GM21529 (cell line): ENCODE measurements around the gene AXDND1.
"Not testable (repeated sequence)": the region's sequence is repeated elsewhere in the genome, so short reads cannot be mapped to it uniquely, and the experiment has no call there.

Experiments used
- ATAC-seq: cut with Tn5 transposase; IDR thresholded peaks from one replicate; pipeline ENCODE4 v1.9.1; 2021; ENCODE audit not compliant: unreplicated experiment

The AXDND1 gene

GRCh38 chr1:179366093-179366800 lies 476 bp downstream of the AXDND1 start:
- ATAC-seq: peak; percentile 29

DNA sequence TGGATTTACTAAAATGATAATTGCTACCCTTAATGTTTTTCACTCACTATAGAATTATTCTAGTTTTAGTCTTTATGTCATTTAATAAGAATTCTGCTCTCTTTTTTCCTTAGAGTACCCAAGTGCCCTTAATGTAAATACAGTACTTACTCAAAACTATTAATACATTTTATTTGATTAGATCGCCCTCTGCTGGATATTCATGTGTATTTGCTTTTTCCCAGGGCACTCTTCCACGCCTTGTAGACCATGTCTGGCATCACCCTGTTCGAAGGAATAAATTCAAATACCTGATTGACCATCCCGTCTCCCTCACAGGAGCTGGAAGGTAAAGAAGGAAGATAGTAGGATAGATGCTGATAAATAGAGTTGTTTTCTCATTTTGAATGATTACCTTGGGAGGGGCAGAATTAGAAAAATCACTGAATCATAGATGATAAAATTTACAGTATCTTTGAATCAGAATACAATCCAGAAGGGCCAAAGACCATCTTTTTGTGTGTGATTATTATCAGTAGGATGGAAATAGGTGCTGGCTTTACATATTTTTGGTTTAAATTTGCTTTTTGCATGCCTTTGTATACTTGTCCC lies 4.1 kb downstream of the AXDND1 start:
- no peak for ATAC-seq

- ATAC-seq: no peak
Measured at GRCh38 chr1:179372160-179372559, 6.4 kb downstream of the AXDND1 start.

DNA sequence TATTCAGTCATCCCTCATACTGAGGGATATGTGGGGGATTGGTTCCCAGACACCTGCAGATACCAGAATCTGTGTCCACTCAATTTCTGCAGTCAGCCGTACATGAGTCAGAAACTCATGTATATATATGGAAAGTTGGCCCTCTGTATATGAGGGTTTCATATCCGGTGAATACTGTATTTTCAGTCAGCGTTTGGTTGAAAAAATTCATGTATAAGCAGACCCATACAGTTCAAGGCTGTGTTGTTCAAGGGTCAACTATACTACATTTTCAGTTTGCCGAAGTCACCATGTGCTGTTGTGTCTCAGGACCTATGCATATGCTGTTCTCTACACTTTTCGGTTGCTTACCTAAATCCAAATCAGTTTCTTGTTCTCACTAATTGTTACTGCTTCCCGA lies 10.5 kb downstream of the AXDND1 start:
- no peak for ATAC-seq

DNA sequence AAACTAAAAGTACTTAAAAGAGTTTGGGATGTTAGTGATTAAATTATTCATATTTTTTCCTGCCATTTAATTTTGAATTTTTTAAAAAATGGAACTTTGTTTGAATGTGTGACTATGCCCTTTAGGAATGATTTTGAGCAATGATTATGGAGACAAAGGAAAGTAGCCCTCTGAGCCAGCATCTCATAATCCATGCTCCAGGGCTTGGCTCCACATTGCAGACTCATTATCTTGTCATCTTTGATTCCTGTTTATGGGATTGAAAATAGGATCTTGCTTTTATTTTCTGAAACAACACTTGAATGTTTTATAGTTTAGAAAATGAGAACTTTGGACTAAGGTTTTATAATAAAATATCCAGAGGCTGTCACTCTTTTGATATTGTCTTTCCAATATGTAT lies 14.5 kb downstream of the AXDND1 start:
- no peak for ATAC-seq

DNA sequence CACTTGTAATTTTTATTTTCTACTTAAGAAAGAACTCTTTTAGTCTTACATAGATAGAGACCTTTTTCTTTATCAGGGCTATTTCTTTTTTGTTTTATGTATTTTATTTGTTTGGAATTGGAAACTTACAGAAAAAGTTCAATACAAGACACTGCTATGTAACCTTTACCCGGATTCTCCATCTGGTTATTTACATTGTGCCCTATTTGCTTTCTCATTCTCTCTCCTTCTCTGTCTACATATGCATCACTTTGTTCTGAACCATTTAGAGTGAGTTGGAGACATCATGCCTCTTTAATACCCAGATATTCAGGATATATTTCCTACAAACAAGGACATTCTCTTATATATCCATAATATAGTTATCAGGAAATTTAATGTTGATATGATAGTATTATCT lies 18.3 kb downstream of the AXDND1 start:
- ATAC-seq: no peak

- ATAC-seq: no peak
Measured at GRCh38 chr1:179385510-179385909, 19.7 kb downstream of the AXDND1 start.

DNA sequence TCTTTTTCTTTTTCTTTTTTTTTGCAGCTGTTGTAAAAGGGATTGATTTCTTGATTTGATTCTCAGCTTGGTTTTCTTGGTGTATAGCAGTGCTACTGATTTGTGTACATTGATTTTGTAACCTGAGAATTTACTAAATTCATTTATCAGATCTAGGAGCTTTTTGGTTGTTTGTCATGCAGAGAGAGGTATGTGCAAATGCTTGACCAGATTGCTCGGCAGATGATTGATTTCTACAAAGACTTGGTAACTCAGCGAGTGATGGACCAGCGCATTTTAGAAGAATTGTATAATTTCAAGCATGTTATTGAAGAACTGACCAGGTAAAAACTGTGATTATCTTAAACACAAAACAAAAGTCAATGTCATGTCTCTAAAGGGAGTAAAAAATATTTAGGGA lies 27.9 kb downstream of the AXDND1 start:
- ATAC-seq: no peak

- not testable (repeated sequence) for ATAC-seq
Measured at GRCh38 chr1:179399399-179399798, 33.6 kb downstream of the AXDND1 start.

DNA sequence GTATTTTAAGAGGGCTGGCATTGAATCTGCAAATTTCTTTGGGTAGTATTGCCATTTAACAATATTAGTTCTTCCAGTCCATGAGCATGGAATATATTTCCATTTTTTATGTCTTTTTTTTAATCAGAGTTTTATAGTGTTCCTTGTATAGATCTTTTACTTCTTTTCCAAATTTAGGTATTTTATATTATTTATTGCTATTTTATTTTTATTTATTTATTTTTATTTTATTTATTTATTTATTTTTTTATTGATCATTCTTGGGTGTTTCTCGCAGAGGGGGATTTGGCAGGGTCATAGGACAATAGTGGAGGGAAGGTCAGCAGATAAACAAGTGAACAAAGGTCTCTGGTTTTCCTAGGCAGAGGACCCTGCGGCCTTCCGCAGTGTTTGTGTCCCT lies 52.0 kb downstream of the AXDND1 start:
- ATAC-seq: not testable (repeated sequence)

- ATAC-seq: not testable (repeated sequence)
Measured at GRCh38 chr1:179418706-179419105, 52.9 kb downstream of the AXDND1 start.

GRCh38 chr1:179424610-179425009 lies 58.8 kb downstream of the AXDND1 start:
- ATAC-seq: no peak

DNA sequence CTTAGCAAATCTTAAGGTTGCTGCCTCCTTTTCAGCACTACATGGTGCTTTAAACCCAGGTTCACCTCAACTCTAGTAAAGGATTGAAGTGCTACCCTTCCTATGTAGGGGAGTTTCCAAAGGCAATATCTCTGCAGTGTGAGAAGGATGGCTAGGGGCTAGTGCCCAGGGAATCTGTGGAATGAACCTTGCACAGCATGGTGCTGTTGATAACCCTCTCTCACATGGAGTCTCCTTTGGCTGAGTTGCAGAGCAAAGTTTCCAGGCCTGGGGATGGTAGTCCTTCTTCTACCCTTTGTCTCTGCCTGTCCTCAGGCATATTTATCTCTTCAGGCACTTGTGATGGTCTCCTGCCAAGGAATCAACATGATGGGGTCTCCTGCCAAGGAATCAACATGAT lies 59.4 kb downstream of the AXDND1 start:
- no peak for ATAC-seq

DNA sequence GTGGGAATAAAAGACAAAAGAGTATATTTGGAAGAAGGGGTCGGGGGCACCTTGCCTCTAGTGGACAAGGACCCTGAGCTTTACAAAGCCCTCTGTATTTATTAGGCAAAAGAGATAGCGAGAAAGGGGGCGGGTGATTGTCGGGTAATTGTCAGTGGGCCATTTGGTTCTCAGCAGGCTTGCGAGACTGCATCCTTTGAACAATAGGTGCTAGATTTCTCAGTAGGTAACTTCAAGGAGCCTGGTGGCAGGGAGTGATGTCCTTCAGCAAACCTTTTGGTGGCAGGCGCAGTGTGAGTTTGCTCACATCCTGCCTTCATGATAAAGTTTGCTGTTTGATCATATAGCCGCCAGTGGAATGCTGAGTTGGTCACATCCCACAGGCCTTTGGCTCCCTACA lies 71.4 kb downstream of the AXDND1 start:
- no peak for ATAC-seq

- ATAC-seq: not testable (repeated sequence)
Measured at GRCh38 chr1:179439646-179440045, 73.9 kb downstream of the AXDND1 start.

- not testable (repeated sequence) for ATAC-seq
Measured at GRCh38 chr1:179440301-179440700, 74.5 kb downstream of the AXDND1 start.

- ATAC-seq: no peak
Measured at GRCh38 chr1:179440971-179441370, 75.2 kb downstream of the AXDND1 start.

DNA sequence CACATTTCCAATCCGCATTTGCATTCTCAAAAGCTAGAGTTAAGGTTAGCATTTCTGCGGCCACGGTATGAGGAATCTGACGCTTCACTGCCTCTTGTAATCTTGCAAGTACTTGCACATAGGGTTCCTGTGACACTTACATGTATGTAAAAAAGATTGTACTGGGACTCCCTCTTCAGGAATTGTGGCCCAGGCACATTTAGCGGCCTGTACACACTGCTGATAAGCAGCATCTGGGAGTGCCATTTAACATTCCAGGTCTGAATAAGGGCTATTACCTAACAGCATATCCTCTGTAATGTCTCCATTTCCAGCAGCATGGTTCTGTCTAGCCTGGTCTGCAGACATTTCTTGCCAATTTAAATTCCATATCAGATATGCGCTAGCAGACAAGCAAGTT lies 75.7 kb downstream of the AXDND1 start:
- no peak for ATAC-seq

- ATAC-seq: not testable (repeated sequence)
Measured at GRCh38 chr1:179442846-179443245, 77.1 kb downstream of the AXDND1 start.

DNA sequence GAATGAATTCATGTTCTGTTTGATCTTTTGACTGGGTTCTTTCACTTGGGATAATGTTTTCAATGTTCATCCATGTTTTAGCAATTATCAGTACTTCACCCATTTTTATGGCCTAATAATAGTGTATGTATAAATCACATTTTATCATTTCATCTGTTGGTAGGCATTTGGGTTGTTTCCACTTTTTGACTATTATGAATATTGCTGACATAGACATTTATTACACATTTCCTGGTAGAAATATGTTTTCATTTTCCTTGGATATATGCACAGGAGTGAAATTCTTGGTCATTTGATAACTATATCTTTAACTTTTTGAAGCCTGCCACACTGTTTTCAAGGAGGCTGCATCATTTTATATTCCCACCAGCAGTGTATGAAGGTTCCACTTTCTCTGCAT lies 79.8 kb downstream of the AXDND1 start:
- ATAC-seq: no peak

DNA sequence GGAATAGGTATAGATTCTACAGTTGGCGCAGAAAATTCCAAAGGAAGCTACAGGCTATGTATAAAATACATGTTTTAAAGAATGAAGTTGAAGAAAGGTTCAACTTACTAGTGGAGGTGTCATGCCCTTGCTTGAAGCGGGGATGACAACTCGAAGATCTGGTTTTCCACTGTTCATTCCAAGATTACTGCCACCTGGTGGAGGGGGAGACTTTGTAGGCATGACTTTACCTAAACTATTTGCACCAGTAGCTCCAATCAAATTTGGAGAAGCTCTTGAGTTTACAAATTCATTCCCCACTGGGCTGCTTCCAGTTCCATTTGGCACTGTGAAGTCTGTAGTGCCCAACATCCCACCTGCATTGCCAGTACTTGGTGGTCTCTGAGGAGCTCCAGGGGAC lies 81.7 kb downstream of the AXDND1 start:
- ATAC-seq: no peak

GRCh38 chr1:179448437-179449149 lies 82.8 kb downstream of the AXDND1 start:
- no peak for ATAC-seq
